HG02884 (cell line): Measurements from ENCODE around the gene DPYSL4.

Source experiments
- ATAC-seq: cut with Tn5 transposase; IDR thresholded peaks from one replicate; pipeline ENCODE4 v1.9.1; 2021; ENCODE audit warnings: mild to moderate bottlenecking, moderate library complexity; ENCODE audit not compliant: unreplicated experiment

Gene DPYSL4

DNA sequence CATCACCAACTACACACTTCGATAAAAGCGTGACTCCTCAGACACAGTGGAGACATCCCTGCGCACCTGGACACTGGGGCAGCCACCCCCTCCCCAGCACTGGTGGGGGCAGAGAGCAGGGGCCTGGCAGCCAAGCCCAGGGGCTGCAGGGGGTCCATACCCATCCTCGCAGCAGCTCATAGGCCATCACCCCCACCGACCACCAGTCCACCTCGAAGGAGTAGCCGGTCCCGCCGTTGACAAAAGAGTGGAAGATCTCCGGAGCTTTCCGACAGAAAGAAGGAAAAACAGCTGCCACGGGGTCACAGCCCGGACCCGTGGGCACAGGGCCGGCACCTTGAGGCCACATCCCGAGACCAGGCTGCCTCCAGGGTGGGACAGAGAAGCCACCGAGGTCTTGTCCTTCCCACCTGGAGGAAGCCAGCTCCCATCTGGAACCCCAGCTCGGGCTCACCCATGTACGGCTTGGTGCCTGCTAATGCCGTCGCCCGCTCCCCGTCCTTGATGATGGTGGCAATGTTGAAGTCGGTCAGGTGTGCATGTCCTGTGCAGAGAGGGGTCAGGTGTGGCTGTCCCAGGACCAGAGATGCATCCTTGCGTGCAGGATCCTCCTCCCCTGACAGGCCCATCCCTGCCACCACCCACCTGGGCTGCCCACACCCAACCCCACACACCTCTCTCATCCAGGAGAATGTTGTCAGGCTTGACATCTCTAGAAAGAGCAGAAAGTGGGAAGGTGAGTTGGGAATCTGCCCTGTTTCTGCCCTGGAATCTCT, 38.5 kb downstream of the DPYSL4 start:
- ATAC-seq = no peak

GRCh38 chr10:132225849-132226205, 39.1 kb downstream of the DPYSL4 start:
- no peak for ATAC-seq

GRCh38 chr10:132226586-132227405, 40.0 kb downstream of the DPYSL4 start:
- no peak for ATAC-seq

DNA sequence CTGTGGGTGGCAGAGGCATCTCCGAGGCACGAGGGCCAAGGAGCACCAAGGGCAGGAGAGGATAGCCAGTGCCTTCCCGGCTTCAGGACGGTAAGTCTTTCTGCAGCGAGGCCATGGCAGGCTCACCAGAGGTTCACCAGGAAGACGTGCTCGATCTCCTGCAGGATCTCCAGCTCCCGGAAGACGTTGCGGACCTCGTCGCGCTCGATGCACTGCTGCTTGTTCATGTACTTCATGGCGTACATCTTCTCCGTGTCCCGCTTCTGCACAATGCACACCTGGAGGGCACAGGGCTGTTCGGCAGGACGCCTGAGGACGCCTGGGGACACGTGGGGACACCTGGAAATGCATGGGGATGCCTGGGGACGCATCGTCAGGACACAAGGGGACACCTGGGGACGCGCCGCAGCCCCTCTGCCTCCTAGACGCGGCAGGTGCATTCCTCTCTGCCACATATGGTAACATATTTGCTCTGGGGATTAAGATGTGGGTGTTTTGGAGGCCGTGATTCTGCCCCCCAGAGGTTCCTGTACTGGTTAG, 41.2 kb downstream of the DPYSL4 start:
- no peak for ATAC-seq

- no peak for ATAC-seq
These were observed 41.9 kb downstream of the DPYSL4 start for GRCh38 chr10:132228616-132229015.

- no peak for ATAC-seq
These were observed 42.3 kb downstream of the DPYSL4 start for GRCh38 chr10:132229096-132229495.

GRCh38 chr10:132229834-132230556, 43.2 kb downstream of the DPYSL4 start:
- ATAC-seq = peak; percentile 73

DNA sequence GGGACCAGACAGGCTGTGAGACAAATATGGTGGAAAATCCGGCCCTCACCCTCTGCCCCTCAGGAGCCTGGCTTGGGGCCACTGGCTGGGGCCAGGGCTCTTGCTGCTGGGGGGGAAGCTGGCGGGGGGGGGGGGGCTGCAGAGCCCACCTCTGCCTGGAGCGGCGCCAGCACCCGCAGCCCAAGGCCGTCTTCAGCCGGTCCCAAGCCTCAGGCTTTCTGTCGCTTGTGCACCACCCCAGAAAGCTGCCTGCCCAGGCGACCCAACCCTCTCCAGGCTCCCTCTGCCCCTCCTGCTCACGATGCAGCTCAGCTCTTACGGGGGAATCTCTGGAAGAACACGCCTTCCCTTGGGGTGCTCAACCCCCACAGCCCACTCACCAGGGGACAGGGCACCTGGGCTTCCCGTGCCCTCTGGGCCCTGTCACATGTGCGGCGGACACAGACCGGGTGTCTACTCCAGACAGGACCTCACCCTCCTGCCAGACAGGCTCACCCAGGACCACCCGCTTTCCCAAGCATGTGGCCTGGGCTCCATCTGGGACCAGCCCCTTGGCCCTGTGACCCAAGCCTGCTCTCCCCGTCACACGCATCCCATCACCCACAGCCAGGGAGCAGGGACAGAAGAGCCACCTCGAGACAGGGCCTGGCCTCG, 43.9 kb downstream of the DPYSL4 start:
- no peak for ATAC-seq

DNA sequence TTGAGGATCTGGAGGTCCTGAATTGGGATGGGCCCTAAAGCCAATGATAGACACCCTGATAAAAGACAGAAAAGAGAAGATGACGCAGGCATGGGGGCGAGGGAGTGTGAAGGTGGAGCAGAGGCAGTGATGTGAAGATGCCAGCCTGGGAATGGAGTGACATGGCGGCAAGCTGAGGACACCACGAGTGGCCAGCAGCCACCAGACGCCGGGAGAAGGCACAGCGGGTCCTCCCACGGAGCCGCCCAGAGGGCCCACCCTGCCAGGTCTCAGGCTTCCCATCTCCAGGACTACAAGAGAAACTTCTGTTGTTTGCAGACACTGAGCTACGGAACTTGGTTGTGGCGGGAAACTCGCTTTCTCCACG, 44.9 kb downstream of the DPYSL4 start:
- no peak for ATAC-seq

DNA sequence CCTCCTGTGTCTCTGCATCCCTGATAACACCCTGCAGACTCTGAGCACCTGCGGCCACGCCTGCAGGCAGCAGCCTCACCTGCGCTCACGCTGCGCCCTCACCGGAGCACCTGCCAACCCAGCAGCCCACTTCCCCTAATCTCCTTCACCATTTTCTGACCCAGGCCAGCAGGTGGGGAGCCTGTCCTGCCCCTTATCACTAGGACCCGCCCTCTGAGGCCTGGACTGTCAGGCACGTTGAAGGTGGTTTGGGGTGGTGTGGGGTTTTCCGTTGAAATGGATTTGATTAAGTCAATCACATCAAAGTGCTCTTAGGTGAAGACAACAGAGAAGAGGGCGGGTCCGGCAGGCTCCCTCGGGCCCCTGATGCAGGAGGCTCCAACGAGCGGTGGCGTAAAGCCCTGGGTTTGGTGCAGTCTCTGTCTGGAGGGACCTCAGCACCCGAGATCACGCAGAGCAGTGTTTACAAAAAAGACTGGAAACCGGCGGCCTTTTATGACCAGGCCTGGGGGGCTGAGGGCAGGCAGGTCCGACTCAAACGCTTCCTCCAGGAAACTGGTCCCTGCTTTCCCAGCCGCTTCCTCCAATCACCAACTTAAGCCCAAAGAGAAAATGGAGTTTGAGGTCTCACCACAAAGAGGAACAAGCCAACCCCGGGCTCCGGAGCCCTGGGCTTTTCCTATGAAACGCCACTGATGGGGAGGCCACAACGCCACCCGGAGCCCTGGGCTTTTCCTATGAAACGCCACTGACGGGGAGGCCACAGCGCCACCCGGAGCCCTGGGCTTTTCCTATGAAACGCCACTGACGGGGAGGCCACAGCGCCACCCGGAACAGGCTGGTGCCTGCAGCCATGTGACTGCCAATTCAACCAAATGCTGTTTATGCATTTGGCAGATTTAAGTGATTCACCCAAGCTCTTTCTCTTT, 45.5 kb downstream of the DPYSL4 start:
- no peak for ATAC-seq

DNA sequence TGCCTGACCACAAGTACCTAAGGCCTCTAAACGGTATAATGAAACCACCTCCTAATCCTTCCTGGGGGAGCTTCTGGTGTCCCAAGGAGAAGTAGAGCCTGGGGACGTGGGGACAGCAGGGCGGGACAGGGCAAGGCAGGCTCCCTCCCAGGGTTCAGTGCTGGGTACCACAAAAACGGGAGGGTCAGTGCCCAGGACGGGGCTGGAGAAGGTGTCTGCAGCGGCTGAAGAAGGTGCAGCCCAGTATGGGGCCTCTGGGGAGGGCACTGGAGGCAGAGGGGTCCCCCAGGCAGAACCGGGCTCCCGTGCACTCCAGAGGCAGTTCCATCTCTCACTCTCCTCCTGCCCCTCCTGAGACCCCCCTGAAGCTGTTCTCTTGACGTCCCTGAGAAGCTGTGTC, 46.2 kb downstream of the DPYSL4 start:
- ATAC-seq = no peak

GRCh38 chr10:132233501-132234085, 46.8 kb downstream of the DPYSL4 start:
- ATAC-seq = no peak

DNA sequence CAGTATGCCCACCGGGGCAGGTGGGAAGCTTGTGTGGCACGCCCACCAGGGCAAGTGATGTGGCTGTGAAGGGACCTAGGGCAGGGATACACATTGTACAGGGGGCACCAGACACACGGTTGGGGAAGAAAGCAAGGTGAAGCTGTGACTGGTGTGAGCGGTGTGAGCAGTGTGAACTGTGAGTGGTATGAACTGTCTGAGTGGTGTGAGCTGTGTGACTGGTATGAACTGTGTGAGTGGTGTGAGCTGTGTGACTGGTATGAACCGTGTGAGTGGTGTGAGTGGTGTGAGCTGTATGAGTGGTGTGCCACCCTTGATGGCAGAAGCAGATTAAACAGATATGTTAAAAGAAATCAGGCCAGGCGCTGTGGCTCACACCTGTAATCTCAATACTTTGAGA, 48.1 kb downstream of the DPYSL4 start:
- no peak for ATAC-seq

GRCh38 chr10:132236161-132236560, 49.4 kb downstream of the DPYSL4 start:
- ATAC-seq = no peak

- ATAC-seq = no peak
These were observed 50.1 kb downstream of the DPYSL4 start for GRCh38 chr10:132236881-132237280.

GRCh38 chr10:132237396-132237795, 50.6 kb downstream of the DPYSL4 start:
- ATAC-seq = no peak

DNA sequence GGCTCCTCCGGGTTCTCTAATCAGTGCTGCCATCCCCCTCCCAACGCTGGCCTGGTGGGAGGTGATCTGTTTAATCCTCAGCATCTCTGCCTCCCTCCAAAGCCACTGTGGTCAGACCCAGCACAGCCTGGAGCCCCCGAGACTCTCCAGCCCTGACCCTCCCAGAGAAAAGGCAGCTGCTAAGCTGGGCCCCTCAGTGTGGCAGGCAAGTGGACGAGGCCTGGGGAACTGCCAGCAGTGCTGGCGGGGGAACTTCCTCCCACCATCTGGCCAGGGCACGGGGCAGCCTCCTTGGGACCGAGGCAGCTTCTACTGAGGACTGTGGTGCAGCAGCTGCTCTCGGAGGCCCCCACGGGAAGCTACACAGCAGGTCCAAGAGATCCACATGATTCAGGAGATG, 51.1 kb downstream of the DPYSL4 start:
- ATAC-seq = no peak

DNA sequence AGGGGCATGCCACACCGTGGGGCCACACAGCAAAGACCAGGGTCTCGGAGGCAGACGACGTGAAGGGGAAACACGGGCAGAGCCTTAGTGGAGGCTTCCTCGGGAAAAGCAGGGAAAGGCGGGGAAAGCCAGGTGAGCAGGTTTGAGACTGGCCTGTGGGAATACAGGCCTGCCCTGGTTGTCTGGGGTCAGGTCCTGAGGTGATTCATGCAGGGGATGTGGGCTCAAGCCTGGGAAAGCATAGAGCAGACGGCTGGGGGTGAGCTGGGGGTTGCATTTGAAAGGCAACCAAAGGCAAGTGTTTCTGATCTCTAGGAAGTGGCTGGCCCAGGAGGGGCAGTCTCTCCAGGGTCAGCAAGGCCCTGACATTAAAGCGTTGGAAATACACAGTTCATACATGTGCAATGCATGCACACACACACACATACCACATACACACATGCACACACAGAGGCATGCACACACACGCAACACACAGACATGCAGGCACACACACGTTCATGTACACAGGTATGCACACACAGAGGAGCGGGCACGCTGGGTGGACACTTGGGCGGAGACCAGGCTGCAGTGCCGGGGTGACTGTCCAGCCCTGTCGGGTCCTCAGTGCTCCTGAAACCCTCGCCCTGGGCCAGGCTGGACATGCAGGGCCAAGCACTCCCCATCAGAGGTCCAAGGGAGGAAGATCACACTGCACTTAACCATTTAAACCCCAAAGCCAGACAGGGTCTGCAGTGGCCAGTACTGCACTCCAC, 51.8 kb downstream of the DPYSL4 start:
- no peak for ATAC-seq
